Measurements from ENCODE around the gene SLC12A2. TPM values are rescaled to one million over a fixed set of nuclear protein-coding genes. Genes with fewer than 3 reads are reported as not detected.

SLC12A2 gene
- total RNA-seq = 18.1 and 20.5 TPM in 2 replicates

GRCh38 chr5:128083033-128083810, at the start of gene SLC12A2:
Gene SLC12A2 (plus strand): TSS chr5:128083766. CDS start chr5:128083955, 189 bp downstream.

